Cerebellar nuclear complex (tissue), 1 donor: ENCODE results near the gene RIPOR2.

ENCODE experiments used
- DNase-seq, 2 experiments: peaks; one replicate each; lab custom pipeline; 2025; lab: John Stamatoyannopoulos, UW

RIPOR2 gene

GRCh38 chr6:24876499-24877465 lies 59.0 kb downstream of the RIPOR2 start:
- DNase-seq = no peak

- no peak for DNase-seq
Measured at GRCh38 chr6:24875534-24875901, 60.2 kb downstream of the RIPOR2 start.

- DNase-seq = no peak
Measured at GRCh38 chr6:24874776-24875533, 60.8 kb downstream of the RIPOR2 start.

GRCh38 chr6:24874128-24874527 lies 61.6 kb downstream of the RIPOR2 start:
- no peak for DNase-seq

GRCh38 chr6:24872779-24873178 lies 63.0 kb downstream of the RIPOR2 start:
- no peak for DNase-seq

- DNase-seq = no peak
Measured at GRCh38 chr6:24868765-24869164, 67.0 kb downstream of the RIPOR2 start.

- DNase-seq = no peak
Measured at GRCh38 chr6:24867104-24867703, 68.6 kb downstream of the RIPOR2 start.

- DNase-seq = no peak
Measured at GRCh38 chr6:24865161-24865560, 70.6 kb downstream of the RIPOR2 start.

- DNase-seq = no peak
Measured at GRCh38 chr6:24864343-24864742, 71.4 kb downstream of the RIPOR2 start.

GRCh38 chr6:24861934-24862333 lies 73.8 kb downstream of the RIPOR2 start:
- no peak for DNase-seq

- DNase-seq = no peak
Measured at GRCh38 chr6:24859608-24860200, 76.1 kb downstream of the RIPOR2 start.

GRCh38 chr6:24859132-24859531 lies 76.6 kb downstream of the RIPOR2 start:
- no peak for DNase-seq

GRCh38 chr6:24858177-24858653 lies 77.5 kb downstream of the RIPOR2 start:
- no peak for DNase-seq

GRCh38 chr6:24856901-24857670 lies 78.7 kb downstream of the RIPOR2 start:
- no peak for DNase-seq

GRCh38 chr6:24856246-24856599 lies 79.5 kb downstream of the RIPOR2 start:
- DNase-seq = no peak

GRCh38 chr6:24855395-24856245 lies 80.1 kb downstream of the RIPOR2 start:
- DNase-seq = no peak

- DNase-seq = no peak
Measured at GRCh38 chr6:24854077-24854666, 81.6 kb downstream of the RIPOR2 start.

- DNase-seq = no peak
Measured at GRCh38 chr6:24851086-24851485, 84.7 kb downstream of the RIPOR2 start.

GRCh38 chr6:24849713-24850112 lies 86.0 kb downstream of the RIPOR2 start:
- no peak for DNase-seq

GRCh38 chr6:24848461-24848860 lies 87.3 kb downstream of the RIPOR2 start:
- DNase-seq = no peak
